T-helper 2 cell treated with Interferon-gamma antibody and Interleukin-4, amounts not matched to agents 100 ng/mL and 5 ng/mL, for 36 hours (primary cell): ENCODE data around the gene SLC25A52. TPM values are rescaled to one million over a fixed set of nuclear protein-coding genes. Genes with fewer than 3 reads are reported as not detected.

ENCODE experiments used
- total RNA-seq: library from RNA; stranded (reverse); gene quantifications from 2 replicates; pipeline ENCODE4 v1.2.3, GENCODE V29; 2022

Gene SLC25A52
- total RNA-seq, 1 donor from 2014 or later: 0.20 TPM

Other genes with a start within 250 kb of the SLC25A52 start
- gene TTR, start 169.0 kb downstream of the SLC25A52 start, total RNA-seq: not detected in 2 replicates
- 2.1 TPM in 2 replicates for gene B4GALT6, start 76.3 kb downstream of the SLC25A52 start, total RNA-seq
- gene TRAPPC8, start 182.2 kb upstream of the SLC25A52 start, total RNA-seq: 39.3 and 43.4 TPM in 2 replicates